22Rv1 (cell line): ENCODE results near the gene POLD3.

Experiments used
- H3K27ac ChIP-seq: fragments of 450-650 bp; 2 replicates; pipeline ENCODE4 v1.5.1; 2017
- CTCF ChIP-seq: fragments of 450-650 bp; IDR thresholded peaks from 2 replicates; pipeline ENCODE4 v1.5.1; 2017; ENCODE audit warnings: mild to moderate bottlenecking
- ZFX ChIP-seq: fragments of 450-650 bp; IDR thresholded peaks from 2 replicates; pipeline ENCODE4 v1.6.1; 2017; ENCODE audit warnings: antibody characterized with exemption, borderline replicate concordance

Gene POLD3

GRCh38 chr11:74592441-74593362, at the start of gene POLD3:
POLD3 (plus strand) TSS chr11:74592582; CDS start chr11:74592659, 77 bp downstream.
- no peak for TF ChIP-seq ZFX
- TF ChIP-seq CTCF, result no peak
- peak within 1 kb of the TSS; percentile 86 for H3K27ac ChIP-seq

- H3K27ac ChIP-seq, result no peak overlapping the region
- TF ChIP-seq ZFX (no peak), CTCF (no peak)
Measured at GRCh38 chr11:74543991-74544390, 48.4 kb upstream of the POLD3 start.

- TF ChIP-seq CTCF (no peak), ZFX (no peak)
- H3K27ac ChIP-seq, result no peak overlapping the region
Measured at GRCh38 chr11:74546752-74547151, 45.6 kb upstream of the POLD3 start.

GRCh38 chr11:74550991-74551753, 41.2 kb upstream of the POLD3 start:
- no peak for TF ChIP-seq CTCF
- no peak for TF ChIP-seq ZFX
- no peak overlapping the region for H3K27ac ChIP-seq

- H3K27ac ChIP-seq, result no peak overlapping the region
- no peak for TF ChIP-seq ZFX
- TF ChIP-seq CTCF, result no peak
Measured at GRCh38 chr11:74551754-74552145, 40.6 kb upstream of the POLD3 start.

GRCh38 chr11:74557526-74557925, 34.9 kb upstream of the POLD3 start:
- H3K27ac ChIP-seq, result no peak overlapping the region
- TF ChIP-seq CTCF (no peak), ZFX (no peak)
